Uterus (tissue), 4 donors: Measurements from ENCODE around the gene PPIH. TPM values are rescaled to one million over a fixed set of nuclear protein-coding genes. Genes with fewer than 3 reads are reported as not detected.

Experiments
- DNase-seq, 2 donors: peaks; one replicate each; pipeline ENCODE4 v3.0.0-alpha.2; 2019 to 2020
- H3K27ac ChIP-seq, 2 donors: fragments of 200-600 bp; sonication (generic); 1 replicate in 1 of 2; 2 replicates in 1 of 2; pipeline ENCODE4 v1.5.1; 2016 to 2018
- H3K27me3 ChIP-seq, 2 donors: fragments of 200-600 bp; sonication (generic); one replicate each; pipeline ENCODE4 v1.5.1; 2018 to 2019; ENCODE audit warnings: control low read depth in 1 of 2
- H3K36me3 ChIP-seq, 2 donors: fragments of 200-600 bp; sonication (generic); one replicate each; pipeline ENCODE4 v1.5.1; 2019; ENCODE audit warnings: control low read depth in 1 of 2
- H3K4me1 ChIP-seq, 2 donors: fragments of 200-600 bp; sonication (generic); one replicate each; pipeline ENCODE4 v1.5.1; 2018 to 2019; ENCODE audit warnings: control low read depth in 1 of 2
- H3K4me3 ChIP-seq, 2 donors: fragments of 200-600 bp; sonication (generic); 1 replicate in 1 of 2; 2 replicates in 1 of 2; pipeline ENCODE4 v1.5.1; 2018 to 2019; ENCODE audit warnings: mild to moderate bottlenecking in 1 of 2
- H3K9me3 ChIP-seq, 2 donors: fragments of 200-600 bp; sonication (generic); one replicate each; pipeline ENCODE4 v1.5.1; 2019; ENCODE audit warnings: control low read depth in 1 of 2
- CTCF ChIP-seq, 4 experiments: fragments of 200-600 bp in 2 of 4; fragments of 450-650 bp in 2 of 4; sonication (generic) in 2 of 4; IDR thresholded peaks; one replicate each; pipeline ENCODE4 v1.5.1; 2016 to 2019; ENCODE audit warnings: antibody characterized with exemption in 4 of 4, mild to moderate bottlenecking in 2 of 4, moderate library complexity in 1 of 4
- POLR2A ChIP-seq, 2 donors: fragments of 450-650 bp; IDR thresholded peaks; one replicate each; pipeline ENCODE4 v1.6.1; 2016; ENCODE audit warnings: antibody characterized with exemption in 2 of 2, mild to moderate bottlenecking in 1 of 2, moderate library complexity in 1 of 2
- intact Hi-C: fragments of 100-400 bp; cut with DNase I; formaldehyde crosslinking; loops from one replicate; pipeline ENCODE4 v1.15.1; 2023; ENCODE audit warnings: low total_unique reads
- total RNA-seq, 4 donors: library from RNA; depleted of rRNA in 3 of 4; stranded (reverse); fragments of >200 nt in 3 of 4; gene quantifications; one replicate each; pipeline versions ENCODE4 v1.1.0 to v1.2.4, GENCODE V29; 2014 to 2023
- donor health status: DM: yes; HTN: yes; CAD: no.

The PPIH gene
- total RNA-seq, 4 donors from 2014 or later: 2.6 to 48.4 (median 36.3) TPM

DNA sequence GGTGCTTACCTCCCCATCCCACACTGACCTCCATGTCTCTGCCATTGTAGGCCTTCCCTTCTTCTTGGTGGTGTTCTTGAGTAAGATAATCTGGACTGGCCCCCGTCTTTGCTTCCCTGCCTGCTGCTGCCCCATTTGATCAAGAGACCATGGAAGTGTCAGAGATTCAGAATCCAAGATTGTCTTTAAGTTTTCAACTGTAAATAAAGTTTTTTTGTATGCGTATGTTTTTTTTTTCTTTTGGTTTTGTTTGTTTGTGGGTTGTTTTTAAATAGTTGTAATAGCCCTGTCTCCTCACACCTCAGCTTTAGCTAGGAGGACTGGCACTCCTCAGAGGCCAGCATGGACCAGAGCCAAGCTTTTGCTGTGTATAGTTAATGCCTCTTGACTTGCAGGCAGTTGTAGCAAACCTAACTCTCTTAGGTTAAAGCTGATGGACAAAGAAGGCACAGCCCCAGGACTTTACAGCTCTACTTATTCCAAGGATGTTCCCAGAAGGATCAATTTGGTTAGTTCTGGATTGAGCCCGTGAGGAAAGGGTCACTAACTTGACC, 18.4 kb downstream of the PPIH start:
- intact Hi-C loops: no loop called here
- DNase-seq: no peak
- no peak for TF ChIP-seq POLR2A (IDR thresholded peaks at IDR 0.05)
- TF ChIP-seq CTCF (IDR thresholded peaks at IDR 0.05): no peak
- Histone ChIP-seq H3K36me3 (no peaks in the 10 kb centered on the region), H3K4me1 (no peaks in the 10 kb centered on the region), H3K27ac (no peak overlapping the region), H3K9me3 (no peaks in the 10 kb centered on the region), H3K4me3 (no peak overlapping the region), H3K27me3 (no peaks in the 10 kb centered on the region)

DNA sequence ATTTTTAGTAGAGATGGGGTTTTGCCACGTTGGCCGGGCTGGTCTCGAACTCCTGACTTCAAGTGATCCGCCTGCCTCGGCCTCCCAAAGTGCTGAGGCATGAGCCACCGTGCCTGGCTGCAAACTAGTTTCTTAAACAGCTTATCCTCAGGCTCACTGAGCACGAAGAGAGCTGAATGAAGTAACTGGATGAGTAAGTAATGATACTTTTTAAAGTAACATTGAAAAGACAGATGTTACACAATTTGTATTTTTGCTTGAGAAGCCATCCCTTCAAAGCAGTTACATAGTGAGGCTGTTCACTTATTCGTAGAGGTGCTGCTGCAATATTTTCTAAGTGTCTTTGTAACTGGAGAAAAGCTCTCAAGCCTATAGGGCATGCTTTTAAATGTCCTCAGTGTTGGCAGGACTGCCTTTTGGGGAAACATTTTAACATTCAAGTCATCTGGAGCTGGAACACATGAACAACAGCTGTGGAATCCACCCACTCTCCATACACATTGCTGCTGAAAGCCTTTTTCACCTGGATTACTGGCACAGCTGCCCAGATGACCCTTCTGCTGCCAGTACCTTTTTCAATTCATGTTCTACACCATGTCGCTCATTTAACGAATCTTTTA, 21.3 kb downstream of the PPIH start:
- Histone ChIP-seq H3K27me3 (no peaks in the 10 kb centered on the region), H3K27ac (no peak overlapping the region), H3K4me1 (peaks cover 2 to 7% of the 10 kb centered on the region in 2 donors), H3K4me3 (no peak overlapping the region), H3K36me3 (no peaks in the 10 kb centered on the region), H3K9me3 (no peaks in the 10 kb centered on the region)
- DNase-seq: no peak
- intact Hi-C loops: no loop called here
- TF ChIP-seq CTCF (IDR thresholded peaks at IDR 0.05) (no peak), POLR2A (IDR thresholded peaks at IDR 0.05) (no peak)

GRCh38 chr1:42680055-42680454, 21.8 kb downstream of the PPIH start:
- H3K27ac ChIP-seq: no peak overlapping the region
- no peak overlapping the region for H3K4me3 ChIP-seq
- no peak for DNase-seq
- no peaks in the 10 kb centered on the region for H3K9me3 ChIP-seq
- TF ChIP-seq CTCF (IDR thresholded peaks at IDR 0.05) (no peak), POLR2A (IDR thresholded peaks at IDR 0.05) (no peak)
- intact Hi-C loops: no loop called here
- no peaks in the 10 kb centered on the region for H3K36me3 ChIP-seq
- peaks cover 8 to 10% of the 10 kb centered on the region in 2 donors for H3K4me1 ChIP-seq
- H3K27me3 ChIP-seq: no peaks in the 10 kb centered on the region

GRCh38 chr1:42680921-42681683, 22.9 kb downstream of the PPIH start:
- intact Hi-C loops: no loop called here
- TF ChIP-seq POLR2A (IDR thresholded peaks at IDR 0.05) (no peak), CTCF (IDR thresholded peaks at IDR 0.05) (no peak)

More at GRCh38 chr1:42680921-42681683, 22.9 kb downstream of the PPIH start:
- Histone ChIP-seq H3K9me3 (no peaks in the 10 kb centered on the region), H3K27me3 (no peaks in the 10 kb centered on the region), H3K4me3 (peak overlapping the region; percentile 57 to 98), H3K36me3 (no peaks in the 10 kb centered on the region), H3K4me1 (peaks cover 10 to 17% of the 10 kb centered on the region in 2 donors), H3K27ac (peak overlapping the region; percentile 94 to 95)
- DNase-seq: no peak
